ENCODE data around the gene GGT6. TPM values are rescaled to one million over a fixed set of nuclear protein-coding genes. Genes with fewer than 3 reads are reported as not detected.
"Not testable (repeated sequence)": the region's sequence is repeated elsewhere in the genome, so short reads cannot be mapped to it uniquely, and the experiment has no call there.

Gene GGT6
- total RNA-seq = not detected

DNA sequence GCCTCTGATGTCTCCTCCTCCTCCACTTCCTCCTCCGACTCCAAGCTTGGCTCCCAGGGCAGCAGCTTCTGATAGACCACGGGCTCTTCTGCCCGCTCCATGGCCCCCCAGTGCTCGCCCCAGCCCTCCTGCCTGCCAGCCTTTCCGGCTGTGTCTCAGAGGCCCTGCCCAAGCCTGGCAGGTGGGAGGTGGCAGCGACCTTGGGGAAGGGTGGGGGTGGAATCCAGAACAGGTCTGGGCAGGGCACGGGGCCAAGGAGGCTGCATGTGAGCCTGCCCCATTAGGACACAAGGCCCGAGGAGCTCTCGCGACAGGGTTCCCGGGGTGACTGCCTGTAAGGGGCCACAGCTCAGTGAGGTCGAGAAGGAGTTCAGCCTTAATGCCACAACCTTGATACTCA is at the start of gene GGT6:
Gene GGT6, minus strand, starts transcription at position 157 of the 400 bp plus-strand sequence. Its CDS starts 56 bp downstream, at position 101.
- FAIRE-seq (no peak), DNase-seq (ENCODE audit: low spot score in 2 of 2) (no peak)

DNA sequence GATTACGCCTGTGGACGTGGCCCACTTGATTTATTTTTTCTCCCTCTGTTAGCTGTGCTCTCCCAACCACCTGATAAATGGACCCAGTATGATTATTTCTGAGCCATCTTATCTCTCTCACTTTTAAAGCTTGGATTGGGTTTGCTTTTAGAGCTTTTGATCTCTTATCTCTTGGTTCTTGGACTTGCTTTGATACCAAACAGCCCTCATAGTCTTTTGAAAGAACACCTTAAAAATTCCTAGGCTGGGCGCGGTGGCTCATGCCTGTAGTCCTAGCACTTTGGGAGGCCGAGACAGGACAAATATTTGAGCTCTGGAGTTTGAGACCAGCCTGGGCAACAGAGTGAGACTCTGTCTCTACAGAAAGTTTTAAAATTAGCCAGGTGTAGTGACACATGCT is 49.8 kb upstream of the GGT6 start:
- FAIRE-seq = no peak
- no peak for DNase-seq (ENCODE audit: low spot score in 2 of 2)

GRCh38 chr17:4609761-4610160 is 49.4 kb upstream of the GGT6 start:
- FAIRE-seq = no peak
- DNase-seq (ENCODE audit: low spot score in 2 of 2) = no peak

DNA sequence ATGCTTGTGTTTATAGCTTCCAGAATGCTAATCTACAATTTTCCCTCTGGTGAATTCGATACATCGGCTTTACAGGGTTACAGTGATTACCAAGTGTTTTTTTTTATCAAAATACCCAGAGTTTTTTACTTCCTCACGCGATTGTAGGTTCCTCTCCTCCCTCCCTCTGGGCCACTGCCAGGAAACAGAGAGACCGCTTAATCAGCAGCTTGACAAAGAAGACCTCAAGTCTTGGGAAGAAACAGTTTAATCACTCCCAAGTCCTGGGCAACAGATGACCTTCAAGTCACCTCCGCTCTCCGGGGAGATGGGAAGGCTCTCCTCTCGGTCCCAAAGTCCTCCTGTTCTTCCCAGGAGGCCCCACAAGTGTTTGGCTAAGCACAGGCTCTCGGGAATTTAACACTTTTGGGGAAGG is 47.4 kb upstream of the GGT6 start:
- peak; percentile 26 to 68 for DNase-seq (ENCODE audit: low spot score in 2 of 2)
- no peak for FAIRE-seq

GRCh38 chr17:4607261-4607741 is 46.9 kb upstream of the GGT6 start:
- DNase-seq (ENCODE audit: low spot score in 2 of 2) (no peak), FAIRE-seq (no peak)

- no peak for FAIRE-seq
- DNase-seq (ENCODE audit: low spot score in 2 of 2) = no peak
These were observed 45.4 kb upstream of the GGT6 start for GRCh38 chr17:4605826-4606225.

- FAIRE-seq; DNase-seq (ENCODE audit: low spot score in 2 of 2): not testable (repeated sequence)
These were observed 44.4 kb upstream of the GGT6 start for GRCh38 chr17:4604736-4605135.

DNA sequence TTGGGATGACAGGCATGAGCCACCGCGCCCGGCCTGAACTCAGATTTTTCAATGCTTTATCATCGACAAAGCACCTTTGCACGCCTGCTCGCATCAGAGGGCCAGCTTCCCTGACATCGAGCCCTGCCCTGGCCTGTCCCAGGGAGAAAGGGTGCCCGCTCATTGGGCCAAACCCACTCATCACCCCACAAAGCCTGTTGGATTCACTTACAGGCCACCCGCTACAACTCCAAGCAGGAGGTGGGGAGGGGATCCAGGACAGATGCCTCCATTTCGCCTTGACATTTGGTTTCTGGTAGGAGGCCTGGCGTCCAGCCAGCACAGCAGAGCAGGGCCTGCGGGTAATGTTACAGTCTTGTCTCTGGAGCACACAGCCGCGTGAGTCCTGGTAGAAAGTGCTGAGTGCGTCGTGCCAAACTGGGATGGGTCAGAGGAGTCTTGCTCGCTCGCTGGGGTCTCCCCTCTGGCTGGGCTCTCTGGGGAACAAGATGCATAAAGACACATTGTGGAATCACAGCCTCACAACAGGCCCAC is 43.8 kb upstream of the GGT6 start:
- DNase-seq (ENCODE audit: low spot score in 2 of 2) = no peak
- FAIRE-seq = no peak

GRCh38 chr17:4602041-4602440 is 41.7 kb upstream of the GGT6 start:
- DNase-seq (ENCODE audit: low spot score in 2 of 2) (no peak), FAIRE-seq (no peak)

DNA sequence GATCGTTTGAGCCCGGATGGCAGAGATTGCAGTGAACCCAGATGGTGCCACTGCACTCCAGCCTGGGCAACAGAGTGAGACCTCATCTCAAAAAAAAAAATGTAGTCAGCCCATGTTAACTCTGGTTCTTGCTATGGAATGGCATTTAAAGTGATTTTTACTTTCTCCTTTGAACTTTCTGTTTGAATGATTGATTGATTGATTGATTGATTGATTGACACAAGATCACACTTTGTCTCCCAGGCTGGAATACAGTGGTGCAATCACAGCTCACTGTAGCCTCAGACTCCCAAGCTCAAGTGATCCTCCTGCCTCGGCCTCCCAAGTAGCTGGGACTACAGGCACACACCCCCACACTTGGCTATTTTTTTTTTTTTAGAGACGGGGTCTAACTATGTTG is 40.9 kb upstream of the GGT6 start:
- no peak for DNase-seq (ENCODE audit: low spot score in 2 of 2)
- FAIRE-seq = no peak

- FAIRE-seq = no peak
- DNase-seq (ENCODE audit: low spot score in 2 of 2) = no peak
These were observed 40.2 kb upstream of the GGT6 start for GRCh38 chr17:4600563-4600962.

GRCh38 chr17:4599505-4600281 is 39.3 kb upstream of the GGT6 start:
- FAIRE-seq (no peak), DNase-seq (ENCODE audit: low spot score in 2 of 2) (no peak)

DNA sequence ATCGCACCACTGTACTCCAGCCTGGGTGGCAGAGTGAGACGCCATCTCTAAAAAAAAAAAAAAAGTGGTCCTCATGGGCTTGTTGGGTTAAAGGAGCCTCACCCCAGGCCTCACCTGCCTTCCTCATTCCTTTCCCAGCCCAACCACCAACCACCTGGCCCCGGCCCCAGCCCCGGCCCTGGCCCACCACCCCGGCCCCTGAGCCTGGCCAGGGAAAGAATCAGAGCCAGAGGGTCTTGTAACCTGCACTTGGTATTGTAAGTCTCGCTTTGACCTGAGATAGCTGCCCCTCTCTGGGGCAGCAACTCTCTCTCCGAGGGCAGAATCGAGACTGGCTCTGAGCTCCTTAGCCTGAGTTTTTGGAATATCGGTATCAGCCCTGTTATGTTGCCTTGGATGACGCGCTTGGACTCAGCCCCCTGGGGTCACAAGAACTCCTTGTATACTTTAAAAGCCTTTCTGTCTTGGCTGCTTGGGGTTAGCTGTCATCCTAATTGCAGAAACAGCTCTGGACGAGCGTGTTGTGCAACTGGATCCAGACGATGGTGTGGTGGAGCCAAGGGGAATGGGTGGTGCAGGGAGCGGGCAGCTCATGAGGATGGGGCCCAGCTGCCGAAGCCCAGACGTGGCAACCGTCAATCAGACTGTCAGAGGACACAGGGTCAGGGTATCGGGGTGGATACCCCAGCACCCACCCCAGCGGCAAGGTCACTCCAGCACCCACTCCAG is 38.6 kb upstream of the GGT6 start:
- no peak for FAIRE-seq
- no peak for DNase-seq (ENCODE audit: low spot score in 2 of 2)

DNA sequence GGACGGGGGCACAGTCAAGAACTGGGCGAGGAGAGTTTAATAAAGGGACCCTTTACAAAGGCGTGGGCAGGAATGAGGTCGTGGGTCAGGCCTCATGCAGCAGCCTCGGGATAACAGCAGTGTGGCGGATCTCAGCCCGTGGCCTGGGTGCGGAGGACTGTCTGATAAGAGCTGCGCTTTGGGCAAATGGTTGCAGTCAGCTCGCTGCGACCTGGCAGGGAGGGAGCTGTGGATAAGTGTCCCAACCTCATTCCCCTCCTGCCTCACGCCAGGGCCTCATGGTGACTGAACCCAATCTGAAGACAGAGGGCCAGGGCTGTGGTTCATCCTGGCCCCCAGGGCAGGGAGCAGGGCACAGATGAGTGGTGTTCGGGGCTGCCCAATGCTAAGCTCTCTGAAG is 37.6 kb upstream of the GGT6 start:
- FAIRE-seq = no peak
- DNase-seq (ENCODE audit: low spot score in 2 of 2) = no peak

GRCh38 chr17:4596636-4597380 is 36.4 kb upstream of the GGT6 start:
- DNase-seq (ENCODE audit: low spot score in 2 of 2) (no peak), FAIRE-seq (no peak)

DNA sequence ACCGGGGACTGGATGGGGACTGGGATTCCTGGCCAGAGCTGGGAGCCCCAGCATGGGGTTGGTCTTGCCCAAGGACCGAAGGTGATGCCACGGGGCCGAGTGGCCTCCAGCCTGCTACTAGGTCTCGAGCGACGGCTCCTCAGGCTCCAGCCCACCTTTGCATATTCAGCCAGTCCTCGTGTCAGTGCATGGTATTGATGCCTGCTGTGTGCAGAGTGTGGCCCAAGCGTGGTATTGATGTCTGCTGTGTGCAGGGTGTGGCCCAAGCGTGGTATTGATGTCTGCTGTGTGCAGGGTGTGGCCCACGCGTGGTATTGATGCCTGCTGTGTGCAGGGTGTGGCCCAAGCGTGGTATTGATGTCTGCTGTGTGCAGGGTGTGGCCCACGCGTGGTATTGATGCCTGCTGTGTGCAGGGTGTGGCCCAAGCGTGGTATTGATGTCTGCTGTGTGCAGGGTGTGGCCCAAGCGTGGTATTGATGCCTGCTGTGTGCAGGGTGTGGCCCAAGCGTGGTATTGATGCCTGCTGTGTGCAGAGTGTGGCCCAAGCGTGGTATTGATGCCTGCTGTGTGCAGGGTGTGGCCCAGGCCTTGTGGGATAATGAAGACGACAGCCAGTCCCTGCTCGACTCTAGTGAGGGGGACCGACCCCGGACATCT is 35.4 kb upstream of the GGT6 start:
- FAIRE-seq; DNase-seq (ENCODE audit: low spot score in 2 of 2): not testable (repeated sequence)

GRCh38 chr17:4594931-4595684 is 34.7 kb upstream of the GGT6 start:
- DNase-seq (ENCODE audit: low spot score in 2 of 2) = no peak

DNA sequence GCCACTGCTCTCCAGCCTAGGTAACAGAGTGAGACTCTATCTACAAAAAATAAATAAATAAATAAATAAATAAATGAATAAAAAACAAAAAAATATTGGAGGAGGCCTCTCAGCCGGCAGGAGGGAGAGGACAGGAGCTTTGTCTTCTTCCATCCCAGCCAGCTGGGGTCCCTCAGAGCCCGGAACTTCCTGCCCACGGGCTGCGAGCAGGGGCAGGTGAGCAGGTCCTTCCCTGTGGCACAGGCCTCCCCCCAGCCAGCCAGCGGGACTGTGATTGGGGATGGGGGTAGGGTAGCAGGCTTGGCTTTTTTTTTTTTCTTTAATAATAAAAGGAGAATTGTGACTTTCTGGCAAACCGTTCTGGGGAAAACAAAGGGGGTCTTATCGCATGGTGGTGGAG is 34.0 kb upstream of the GGT6 start:
- no peak for FAIRE-seq

More at GRCh38 chr17:4594931-4595684, 34.7 kb upstream of the GGT6 start:
- no peak for FAIRE-seq

DNA sequence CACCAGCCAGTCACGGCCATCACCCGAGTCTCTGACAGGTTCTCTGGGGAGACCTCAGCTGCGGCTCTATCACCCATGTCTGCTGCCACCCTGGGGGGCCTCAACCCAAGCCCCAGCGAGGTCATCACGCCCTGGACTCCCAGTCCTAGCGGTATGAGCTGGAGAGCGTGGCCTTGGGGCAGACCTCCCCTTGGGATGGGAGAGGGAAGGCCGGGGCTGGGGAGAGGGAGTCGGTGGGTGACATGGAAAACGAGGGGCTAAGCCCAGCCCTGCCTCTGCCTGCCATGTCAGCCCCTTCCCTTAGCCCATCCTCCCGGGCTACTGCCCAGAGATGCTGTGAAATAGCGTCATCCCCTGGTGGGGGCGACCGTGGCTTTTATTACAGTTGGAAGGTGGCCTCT is 32.6 kb upstream of the GGT6 start:
- DNase-seq (ENCODE audit: low spot score in 2 of 2) (no peak), FAIRE-seq (no peak)

More for the DNA sequence above, 34.0 kb upstream of the GGT6 start:
- DNase-seq (ENCODE audit: low spot score in 2 of 2) = no peak
